HG02938 (cell line): ENCODE results near the gene PKMYT1.
A peak's percentile ranks its signal among the peaks of the same experiment; 100 is the strongest.

Experiments used
- ATAC-seq: cut with Tn5 transposase; IDR thresholded peaks from one replicate; pipeline ENCODE4 v1.9.1; 2021; ENCODE audit warnings: mild to moderate bottlenecking, moderate library complexity; ENCODE audit not compliant: unreplicated experiment

PKMYT1 gene

DNA sequence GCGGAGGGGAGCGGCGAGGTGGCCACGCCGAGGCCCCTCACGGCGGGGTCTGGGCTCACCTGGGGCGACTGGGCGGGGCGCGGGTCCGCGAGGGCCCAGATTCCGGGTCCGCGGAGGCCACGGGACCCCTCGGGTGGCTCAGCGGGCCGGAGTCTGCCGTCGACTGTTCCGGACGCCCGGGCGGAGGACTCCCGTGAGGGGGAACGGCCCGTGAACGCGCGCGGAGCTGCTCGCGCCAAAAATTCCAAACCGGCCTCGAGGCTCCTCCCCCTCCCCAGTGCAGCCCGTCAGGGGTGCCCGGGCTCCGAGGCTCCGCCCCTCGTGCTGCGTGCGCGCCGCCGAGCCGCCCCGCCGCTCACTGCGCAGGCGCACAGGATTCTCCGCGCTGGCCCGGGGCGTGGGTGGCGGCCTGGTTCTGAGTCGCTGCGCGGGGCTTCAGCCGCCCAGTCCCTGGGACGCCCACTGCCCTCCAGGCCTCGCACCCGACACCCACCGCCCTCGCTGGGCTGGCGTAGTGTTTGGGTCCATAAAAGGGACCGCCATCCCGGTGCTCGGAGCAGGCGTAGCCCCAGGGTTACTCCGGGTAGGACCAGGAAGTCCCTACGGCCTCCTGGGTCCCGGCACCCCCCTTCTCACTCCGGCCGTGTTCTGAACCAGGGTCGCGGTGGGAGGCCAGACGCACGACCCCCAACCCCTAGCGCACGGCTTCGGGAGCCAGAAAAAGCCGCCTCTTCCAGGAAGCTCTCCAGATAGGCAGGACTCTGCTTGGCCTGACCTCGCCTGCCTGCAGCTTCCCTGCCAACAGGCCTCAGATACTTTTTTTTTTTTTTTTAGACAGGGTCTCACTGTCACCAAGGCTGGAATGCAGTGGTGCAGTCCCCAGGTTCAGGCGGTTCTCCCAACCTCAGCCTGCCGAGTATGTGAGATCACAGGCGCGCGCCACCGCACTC is at the start of gene PKMYT1:
Gene PKMYT1 (minus strand): TSS at position 220 of the 950 bp plus-strand sequence. CDS start 789 bp downstream, outside the sequence.
- peak; percentile 55 for ATAC-seq

DNA sequence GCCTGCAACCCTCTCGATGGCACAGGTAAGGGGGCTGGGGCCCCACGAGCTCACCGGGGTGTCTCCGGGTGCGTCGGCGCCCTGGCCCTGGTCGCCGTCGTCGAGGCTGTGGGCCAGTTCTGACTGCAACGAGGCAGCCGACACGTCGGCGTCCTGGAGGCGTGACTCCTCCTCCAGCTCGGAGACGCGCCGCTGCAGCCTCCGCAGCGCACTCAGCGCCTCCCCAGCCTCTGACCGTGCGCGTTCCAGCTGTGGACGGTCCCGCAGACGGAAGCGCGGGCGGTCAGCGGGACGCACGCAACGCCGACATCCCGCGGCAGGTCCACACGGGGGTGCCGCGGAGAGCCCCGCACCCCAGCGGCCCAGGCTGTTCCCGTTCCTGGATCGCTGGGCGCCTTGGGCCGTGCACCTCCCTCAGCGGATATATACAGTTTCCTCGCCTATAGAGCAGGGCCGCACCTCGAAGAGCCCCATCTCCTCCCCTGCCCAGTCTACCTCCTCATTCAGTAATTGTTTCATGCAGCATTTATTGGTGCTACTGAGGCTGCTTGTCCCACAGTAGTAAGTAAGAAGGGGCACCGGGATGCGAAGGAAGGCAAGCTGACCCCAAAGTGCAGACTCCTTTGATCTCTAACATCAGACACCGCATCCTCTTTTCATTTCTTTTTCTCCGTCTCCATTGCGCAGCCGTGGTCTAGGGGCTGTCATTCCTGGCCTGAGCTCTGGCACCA is 49.4 kb upstream of the PKMYT1 start:
- ATAC-seq = no peak

DNA sequence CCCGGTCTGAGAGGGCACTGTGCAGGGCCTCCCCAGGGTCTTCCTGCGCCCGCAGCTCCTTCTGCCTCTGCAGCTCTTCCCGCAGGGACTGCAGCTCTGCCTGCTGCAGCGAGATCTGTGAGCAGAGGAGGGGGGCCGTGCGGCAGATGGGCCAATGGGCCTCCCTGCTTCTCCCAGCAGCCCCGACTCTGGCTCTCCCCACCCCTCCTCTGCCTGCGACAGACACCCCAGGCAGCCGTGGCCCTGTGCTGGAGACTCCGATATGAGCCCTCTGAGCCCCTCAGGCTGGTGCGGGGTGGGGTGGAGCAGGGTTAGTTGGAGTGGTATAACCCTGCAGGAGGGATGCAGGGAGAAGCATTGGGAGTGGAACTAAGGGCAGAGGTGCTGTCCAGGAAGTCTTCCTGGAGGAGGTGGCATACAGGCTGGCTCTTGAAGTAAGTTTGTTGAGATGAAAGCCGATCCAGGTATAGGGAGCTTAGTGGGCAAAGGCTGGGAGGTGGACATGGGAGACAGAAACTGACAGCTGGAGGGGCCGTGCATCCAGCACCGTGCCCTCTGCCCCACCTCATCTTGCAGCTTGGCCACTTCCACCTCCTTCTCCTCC is 48.6 kb upstream of the PKMYT1 start:
- ATAC-seq = no peak

DNA sequence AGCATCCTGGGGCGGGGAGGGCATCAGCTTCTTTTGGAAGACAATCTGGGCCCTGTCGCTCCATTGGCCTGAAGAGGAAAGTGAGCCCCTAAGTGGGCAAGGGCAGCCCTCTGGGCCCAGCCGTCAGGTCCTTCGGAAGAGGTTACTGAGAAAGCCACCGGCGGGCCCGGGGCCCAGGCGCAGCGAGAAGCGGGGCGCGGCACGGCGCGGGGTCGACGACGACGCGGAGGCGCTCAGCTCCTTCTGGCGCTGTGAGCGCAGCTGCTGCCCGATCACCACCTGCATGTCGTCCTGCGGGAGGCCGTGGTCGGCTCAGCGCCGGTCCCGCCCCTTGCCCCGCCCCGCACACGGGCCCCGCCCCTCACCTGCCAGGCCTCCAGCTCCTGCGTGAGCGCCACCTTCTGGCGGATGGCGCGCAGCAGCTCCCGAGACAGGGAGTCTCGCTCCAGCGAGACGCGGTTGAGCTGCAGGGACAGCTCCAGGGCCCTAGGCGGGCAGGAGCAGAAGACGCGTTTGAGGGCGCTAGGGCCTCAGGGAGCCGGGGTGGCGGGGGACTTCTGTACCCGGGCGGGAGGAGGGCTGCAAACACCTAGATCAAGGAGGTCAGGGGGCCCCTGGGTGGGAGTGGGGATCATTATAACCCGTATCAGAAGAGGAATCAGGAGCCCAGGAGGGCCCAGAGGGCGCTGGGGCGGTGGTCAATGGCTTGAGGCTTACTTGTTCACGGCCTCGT is 47.9 kb upstream of the PKMYT1 start:
- ATAC-seq = no peak

DNA sequence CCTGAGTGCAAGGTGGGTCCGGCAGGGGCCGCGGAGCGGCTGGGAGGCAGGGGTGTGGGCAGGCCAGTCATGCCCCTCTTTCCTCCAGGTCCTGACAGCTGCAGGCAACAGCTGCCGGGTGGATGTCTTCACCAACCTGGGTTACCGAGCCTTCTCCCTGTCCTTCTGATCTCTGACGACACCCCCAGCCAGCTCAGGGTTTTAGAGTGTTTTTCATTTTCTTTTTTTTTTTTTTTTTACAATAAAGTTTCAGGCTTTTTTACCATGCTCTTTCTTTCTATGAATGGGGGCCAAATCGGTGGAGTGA is 47.2 kb upstream of the PKMYT1 start:
- ATAC-seq = no peak

DNA sequence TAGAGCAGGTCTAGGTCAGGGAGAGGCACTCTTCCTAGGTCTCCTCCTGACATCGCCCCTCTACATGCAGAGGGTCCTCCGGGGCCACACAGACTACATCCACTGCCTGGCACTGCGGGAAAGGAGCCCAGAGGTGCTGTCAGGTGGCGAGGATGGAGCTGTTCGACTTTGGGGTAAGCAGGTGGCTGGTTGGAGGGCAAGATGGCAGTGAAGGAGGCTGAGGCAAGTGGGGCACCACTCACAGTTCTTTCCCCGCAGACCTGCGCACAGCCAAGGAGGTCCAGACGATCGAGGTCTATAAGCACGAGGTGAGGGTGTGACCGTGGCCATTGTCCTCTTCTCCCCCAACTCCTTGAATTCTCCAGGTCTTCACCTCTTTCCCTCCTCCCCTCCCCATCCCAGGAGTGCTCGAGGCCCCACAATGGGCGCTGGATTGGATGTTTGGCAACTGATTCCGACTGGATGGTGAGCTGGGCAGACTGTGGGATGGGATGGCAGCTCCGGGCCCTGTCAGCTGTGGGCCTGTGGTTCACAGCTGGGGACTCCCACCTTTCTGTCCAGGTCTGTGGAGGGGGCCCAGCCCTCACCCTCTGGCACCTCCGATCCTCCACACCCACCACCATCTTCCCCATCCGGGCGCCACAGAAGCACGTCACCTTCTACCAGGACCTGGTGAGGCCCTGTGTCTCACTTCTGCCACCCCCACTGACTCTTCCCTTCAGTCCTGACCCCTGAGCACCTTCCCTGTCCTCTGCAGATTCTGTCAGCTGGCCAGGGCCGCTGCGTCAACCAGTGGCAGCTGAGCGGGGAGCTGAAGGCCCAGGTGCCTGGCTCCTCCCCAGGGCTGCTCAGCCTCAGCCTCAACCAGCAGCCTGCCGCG is 46.6 kb upstream of the PKMYT1 start:
- no peak for ATAC-seq

DNA sequence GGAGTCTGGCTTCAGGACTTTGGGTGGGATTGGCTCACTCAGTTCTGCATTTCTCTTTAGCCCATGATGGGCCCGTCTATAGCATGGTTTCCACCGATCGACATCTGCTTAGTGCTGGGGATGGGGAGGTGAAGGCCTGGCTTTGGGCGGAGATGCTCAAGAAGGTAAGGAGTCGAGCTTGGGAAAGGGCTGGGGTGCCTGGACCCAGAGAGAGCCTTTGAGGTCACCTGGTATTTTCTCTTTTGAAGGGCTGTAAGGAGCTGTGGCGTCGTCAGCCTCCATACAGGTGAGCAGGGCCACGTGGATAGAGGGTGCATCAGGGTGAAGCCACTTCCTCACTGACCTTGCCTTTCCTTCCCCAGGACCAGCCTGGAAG is 45.7 kb upstream of the PKMYT1 start:
- no peak for ATAC-seq

DNA sequence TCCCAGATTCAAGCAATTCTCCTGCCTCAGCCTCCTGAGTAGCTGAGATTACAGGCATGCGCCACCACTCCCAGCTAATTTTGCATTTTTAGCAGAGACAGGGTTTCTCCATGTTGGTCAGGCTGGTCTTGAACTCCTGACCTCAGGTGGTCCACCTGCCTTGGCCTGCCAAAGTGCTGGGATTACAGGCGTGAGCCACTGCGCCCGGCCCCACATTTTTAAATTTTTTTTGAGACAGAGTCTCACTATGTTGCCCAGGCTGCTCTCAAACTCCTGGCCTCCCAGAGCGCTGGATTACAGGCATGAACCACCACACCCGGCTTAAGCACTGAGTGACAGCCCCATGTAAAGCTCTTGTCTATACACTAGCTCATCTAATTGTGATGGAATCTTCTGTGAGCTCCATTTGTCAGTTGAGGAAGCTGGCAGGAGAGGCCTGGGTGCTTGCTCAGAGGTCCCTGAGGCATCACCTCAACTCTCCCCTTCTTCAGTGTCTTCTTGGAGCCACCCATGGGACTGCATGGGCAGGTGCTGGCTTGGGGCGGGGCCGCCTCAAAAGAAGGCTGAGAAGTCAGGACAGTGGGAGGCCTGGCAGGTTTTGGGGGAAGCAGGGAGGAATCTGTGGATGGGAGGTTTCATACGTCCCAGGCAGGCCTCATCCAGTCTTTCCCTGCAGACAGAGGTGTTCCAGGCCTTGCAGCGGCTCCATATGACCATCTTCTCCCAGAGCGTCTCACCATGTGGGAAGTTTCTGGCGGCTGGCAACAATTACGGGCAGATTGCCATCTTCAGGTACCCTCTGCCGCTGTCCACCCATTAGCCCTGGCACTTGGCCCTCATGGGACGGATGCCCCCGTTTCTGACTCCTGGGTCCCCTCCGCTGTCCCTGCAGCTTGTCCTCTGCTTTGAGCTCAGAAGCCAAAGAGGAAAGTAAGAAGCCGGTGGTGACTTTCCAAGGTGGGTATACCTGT is 45.1 kb upstream of the PKMYT1 start:
- no peak for ATAC-seq

DNA sequence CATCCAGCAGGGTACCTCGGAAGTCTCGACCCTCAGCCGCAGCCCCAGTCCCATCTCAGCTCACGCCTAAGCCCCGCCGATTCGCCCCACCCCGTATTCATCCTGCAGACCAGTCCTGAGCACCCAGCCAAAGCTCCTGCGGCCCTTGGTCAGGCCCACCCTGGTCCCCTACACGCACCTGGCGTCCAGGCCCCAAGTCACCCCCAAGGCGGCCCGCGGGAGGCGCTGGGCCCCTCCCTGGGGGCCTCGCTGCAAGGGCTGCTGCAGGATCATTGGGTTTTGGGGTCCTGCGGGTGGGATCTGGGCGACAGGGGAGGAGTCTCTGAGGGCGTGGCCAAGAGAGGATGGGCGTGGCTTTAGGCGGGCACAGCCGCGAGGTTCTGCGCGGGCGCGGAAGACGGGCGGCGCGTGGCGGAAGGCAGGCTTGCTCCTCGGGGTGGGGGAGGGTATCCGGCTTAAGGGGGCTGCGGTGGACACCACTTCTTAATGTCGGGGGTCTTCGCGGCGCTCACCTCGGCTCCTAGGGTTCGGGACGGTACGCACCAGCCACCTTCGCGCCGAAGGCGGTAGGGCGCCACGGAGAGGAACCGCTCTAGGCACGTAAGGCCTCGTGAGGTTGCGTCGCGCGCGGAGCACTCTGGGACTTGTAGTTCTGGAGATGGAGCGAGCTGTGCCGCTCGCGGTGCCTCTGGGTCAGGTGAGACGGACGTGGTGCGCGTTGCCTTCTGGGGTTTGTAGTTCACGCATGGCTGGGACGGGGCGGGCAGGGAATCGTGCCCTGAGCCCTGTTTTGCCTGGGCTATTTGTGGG is 43.6 kb upstream of the PKMYT1 start, which contains the start of the genes HCFC1R1 and THOC6:
Gene HCFC1R1 (minus strand): TSS at position 274 of the 810 bp plus-strand sequence. CDS start 1 bp downstream, at position 273.
Gene THOC6 (plus strand): TSS at position 367 of the 810 bp plus-strand sequence. CDS start 292 bp downstream, at position 659.
- peak; percentile 56 for ATAC-seq

DNA sequence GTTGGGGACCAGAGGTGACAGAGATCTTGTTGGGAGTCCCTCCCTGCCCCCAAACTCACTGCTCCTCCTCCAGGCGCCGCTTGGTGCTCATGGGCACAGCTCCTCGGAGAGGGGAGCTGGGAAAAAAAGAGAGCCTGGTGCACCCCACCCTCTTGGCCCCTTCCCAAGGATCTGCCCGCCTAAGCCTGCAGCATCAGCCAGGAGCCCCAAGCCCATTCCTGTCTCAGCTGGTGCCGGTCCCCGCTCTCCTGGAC is 43.1 kb upstream of the PKMYT1 start:
- no peak for ATAC-seq

DNA sequence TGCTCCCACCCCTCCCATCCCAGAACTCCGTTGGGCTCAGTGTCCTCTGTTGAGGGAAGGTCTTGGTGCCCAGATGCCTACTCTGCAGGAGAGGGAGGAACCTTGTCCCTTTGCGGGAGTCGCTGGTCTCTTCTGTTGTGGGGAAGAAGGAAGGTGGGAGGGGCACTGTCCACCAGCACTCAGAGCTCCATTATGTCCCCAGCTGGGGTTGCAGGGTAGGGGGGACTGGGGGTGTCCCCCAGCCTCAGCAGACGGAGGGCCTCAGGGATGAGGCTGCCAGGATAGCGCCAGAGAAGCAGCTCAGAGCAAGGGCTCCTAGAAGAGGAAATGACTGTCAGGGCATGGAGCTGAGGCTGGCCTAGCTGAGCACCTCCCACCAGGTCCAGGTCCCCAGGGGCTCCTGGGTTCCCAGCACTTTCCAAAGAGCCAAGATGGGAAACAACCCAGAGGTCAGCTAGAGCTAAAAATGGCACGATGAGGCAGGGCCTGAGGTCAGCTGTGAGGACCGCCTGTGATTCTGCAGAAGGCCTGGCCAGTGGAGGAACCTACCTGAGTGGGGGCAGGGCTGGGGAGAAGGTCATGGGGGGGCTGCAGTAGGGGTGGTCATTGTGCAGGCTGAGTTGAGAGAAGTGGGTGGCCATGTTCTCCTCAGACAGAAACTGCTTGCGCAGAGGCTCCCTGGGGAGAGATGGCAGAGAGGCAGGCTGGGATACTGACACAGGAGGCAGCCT is 42.6 kb upstream of the PKMYT1 start:
- no peak for ATAC-seq

DNA sequence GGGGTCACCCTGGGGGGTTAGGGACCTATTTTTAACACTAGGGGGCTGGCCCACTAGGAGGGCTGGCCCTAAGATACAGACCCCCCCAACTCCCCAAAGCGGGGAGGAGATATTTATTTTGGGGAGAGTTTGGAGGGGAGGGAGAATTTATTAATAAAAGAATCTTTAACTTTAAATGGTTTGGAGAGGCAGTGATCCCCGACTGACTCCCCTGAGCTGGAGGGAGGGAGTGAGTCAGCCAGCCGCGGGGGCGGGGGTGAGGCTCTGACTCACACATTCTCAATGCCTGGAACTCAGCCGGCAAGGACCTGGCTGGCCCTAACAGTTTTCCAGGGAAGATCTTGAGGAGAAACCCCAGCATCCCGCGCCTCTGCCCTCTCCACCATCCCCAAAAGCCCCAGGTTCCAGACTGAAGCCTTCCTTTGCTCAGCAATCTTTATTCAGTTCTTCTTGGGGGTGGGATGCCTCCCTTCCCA is 42.0 kb upstream of the PKMYT1 start:
- no peak for ATAC-seq

DNA sequence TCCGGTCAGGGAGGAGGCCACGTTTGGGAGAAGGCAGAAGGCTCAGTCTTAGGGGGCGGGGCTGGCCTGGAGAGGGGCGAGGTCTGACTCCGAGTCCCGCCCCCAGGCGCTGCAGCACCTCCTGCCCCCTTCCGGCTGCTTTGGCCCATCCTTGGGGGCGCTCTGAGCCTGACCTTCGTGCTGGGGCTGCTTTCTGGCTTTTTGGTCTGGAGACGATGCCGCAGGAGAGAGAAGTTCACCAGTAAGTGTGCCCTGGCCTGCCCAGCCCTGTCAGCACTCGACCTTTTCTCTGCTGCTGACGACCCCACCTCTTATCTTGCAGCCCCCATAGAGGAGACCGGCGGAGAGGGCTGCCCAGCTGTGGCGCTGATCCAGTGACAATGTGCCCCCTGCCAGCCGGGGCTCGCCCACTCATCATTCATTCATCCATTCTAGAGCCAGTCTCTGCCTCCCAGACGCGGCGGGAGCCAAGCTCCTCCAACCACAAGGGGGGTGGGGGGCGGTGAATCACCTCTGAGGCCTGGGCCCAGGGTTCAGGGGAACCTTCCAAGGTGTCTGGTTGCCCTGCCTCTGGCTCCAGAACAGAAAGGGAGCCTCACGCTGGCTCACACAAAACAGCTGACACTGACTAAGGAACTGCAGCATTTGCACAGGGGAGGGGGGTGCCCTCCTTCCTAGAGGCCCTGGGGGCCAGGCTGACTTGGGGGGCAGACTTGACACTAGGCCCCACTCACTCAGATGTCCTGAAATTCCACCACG is 41.4 kb upstream of the PKMYT1 start:
- no peak for ATAC-seq

DNA sequence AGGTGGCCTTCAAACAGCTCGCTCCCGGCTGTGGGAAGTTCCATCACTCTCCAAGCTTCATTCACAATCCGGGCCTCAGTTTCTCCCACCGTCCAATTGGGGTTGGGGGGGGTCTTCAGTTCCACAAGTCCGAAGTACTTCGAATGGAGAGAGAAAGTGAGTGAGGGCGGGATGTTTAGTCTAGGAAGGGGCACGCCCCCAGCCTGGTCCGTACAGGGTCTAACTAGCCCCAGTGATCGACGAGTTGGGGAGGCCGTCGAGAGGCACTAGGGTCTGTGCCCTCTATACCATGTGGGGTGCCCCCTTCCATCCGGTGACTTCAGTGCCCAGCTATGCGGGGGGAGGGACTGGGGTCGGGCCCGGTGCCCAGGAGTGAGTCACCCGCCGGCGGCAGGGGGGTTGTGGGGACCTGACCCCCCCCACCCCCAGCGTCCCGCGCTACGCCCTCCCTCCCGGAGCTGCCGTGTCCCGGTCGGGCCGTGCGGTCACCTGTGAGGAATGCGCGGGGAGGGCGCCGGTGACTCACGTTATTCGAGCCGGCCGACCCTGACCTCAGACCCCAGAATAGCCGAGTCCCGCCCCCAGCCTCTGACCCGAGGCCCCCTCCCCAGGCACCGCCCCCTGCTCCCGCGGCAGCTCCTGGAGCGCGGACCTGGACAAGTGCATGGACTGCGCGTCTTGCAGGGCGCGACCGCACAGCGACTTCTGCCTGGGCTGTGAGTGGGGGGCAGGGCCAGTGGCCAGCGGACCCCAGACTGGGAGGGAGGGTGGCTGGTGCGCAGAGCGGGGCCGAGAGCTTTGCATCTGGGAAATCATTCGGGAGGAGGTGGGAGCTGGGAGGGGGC is 40.6 kb upstream of the PKMYT1 start:
- no peak for ATAC-seq

DNA sequence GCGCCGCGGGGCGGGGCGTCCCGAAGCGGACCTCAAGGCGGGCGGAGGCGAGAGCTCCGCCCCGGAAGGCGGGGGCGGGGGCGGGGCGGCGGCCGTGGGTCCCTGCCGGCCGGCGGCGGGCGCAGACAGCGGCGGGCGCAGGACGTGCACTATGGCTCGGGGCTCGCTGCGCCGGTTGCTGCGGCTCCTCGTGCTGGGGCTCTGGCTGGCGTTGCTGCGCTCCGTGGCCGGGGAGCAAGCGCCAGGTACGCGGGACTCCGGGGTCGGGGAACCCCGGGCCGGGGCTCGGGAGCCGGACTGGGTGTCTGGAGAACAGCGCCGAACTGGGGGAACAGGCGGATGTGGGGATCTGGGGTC is 40.0 kb upstream of the PKMYT1 start, which contains the start of gene TNFRSF12A:
Gene TNFRSF12A (plus strand): TSS at position 122 of the 357 bp plus-strand sequence. CDS start 30 bp downstream, at position 152.
- ATAC-seq = no peak
